ENCODE data around the gene GET4.
"Not testable (repeated sequence)": the region's sequence is repeated elsewhere in the genome, so short reads cannot be mapped to it uniquely, and the experiment has no call there.

GET4 gene

DNA sequence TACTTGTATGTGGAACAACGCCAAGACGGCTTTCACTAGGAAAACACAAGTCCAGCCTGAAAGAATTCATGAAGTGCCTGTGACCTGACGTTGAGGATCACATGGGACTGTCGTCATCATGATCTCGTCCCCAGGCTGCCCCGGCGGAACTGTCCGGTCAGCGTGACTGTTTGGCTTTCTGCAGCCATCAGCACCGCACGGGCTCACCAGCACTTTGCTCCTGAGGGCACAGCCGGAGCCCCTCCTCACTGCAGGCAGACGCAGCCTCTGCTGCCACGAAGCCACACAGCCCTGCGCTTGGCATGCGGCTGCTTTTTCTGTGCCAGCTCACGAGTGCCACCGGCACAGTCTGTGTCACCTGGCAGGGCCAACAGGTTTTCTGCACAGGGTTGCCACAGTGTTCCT is 9.4 kb upstream of the GET4 start:
- Mint-ChIP-seq H3K27me3 (no peaks in the 10 kb centered on the region), H3K36me3 (ENCODE audit: insufficient read depth) (peaks cover 22% of the 10 kb centered on the region), H3K4me1 (no peaks in the 10 kb centered on the region), H3K27ac (ENCODE audit: low read depth) (no peak overlapping the region), H3K9me3 (no peaks in the 10 kb centered on the region), H3K4me3 (no peak overlapping the region)
- no peak for ATAC-seq (replicated peaks; ENCODE audit: extremely low read depth, poor library complexity, severe bottlenecking)
- DNase-seq (ENCODE audit: low spot score in 2 of 2): no peak

DNA sequence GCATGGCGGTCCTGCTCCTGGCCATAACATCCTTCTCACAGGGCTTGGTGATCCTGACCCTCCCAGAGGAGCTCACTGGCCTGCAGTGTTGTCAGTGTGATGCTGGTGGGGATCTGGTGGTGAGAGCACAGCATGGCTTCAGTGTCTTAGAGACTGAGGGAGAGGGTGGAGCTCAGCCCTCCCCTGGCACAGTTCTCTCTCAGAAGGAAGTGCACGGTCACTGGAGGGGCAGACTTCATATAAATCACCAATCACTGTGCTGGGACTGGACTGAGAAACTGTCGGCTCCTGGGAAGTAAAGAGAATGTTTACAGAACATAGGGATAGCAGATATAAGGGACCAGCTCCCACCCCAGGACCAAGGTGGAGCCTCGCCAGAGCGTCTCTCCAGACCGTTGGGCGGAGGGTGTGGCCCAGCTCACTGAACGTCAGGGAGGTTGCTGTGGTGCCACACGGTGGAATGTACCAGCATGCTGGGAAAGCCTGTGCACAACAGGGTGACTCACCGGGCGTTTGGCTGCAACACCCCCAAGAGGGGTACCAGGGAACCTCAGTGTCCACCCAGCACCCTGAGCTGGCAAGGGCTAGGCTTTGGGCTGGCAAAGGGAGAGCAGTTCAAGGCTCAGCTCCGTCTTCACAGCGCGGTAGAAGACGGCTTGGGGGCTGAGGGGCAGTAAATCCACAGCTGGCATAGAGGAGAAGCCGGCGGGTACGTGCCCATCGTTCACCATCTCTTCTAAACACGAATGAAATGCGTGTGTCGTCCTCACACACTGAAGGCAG is 8.8 kb upstream of the GET4 start:
- H3K27ac Mint-ChIP-seq (ENCODE audit: low read depth): no peak overlapping the region
- no peaks in the 10 kb centered on the region for H3K27me3 Mint-ChIP-seq
- H3K36me3 Mint-ChIP-seq (ENCODE audit: insufficient read depth): peaks cover 22% of the 10 kb centered on the region
- H3K9me3 Mint-ChIP-seq: no peaks in the 10 kb centered on the region
- H3K4me3 Mint-ChIP-seq: no peak overlapping the region
- H3K4me1 Mint-ChIP-seq: no peaks in the 10 kb centered on the region
- no peak for ATAC-seq (replicated peaks; ENCODE audit: extremely low read depth, poor library complexity, severe bottlenecking)
- DNase-seq (ENCODE audit: low spot score in 2 of 2): no peak

DNA sequence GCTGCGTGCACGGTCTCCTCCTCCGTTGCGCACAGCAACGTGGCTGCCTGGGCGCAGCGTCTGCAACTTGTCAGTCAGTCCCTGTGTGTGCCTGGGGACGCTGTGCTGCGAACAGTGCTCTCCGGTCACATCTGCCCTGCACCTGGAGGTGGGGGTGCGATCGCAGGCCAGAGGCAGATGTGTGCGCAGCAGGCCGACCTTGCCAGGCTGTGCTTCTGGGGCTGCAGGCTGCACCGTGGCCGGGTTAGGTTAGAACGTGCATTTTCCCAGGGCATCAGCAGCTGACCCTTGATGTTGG is 8.2 kb upstream of the GET4 start:
- Mint-ChIP-seq H3K27me3 (no peaks in the 10 kb centered on the region), H3K9me3 (no peaks in the 10 kb centered on the region), H3K27ac (ENCODE audit: low read depth) (no peak overlapping the region), H3K4me1 (no peaks in the 10 kb centered on the region), H3K4me3 (no peak overlapping the region), H3K36me3 (ENCODE audit: insufficient read depth) (peaks cover 23% of the 10 kb centered on the region)
- no peak for ATAC-seq (replicated peaks; ENCODE audit: extremely low read depth, poor library complexity, severe bottlenecking)
- no peak for DNase-seq (ENCODE audit: low spot score in 2 of 2)

DNA sequence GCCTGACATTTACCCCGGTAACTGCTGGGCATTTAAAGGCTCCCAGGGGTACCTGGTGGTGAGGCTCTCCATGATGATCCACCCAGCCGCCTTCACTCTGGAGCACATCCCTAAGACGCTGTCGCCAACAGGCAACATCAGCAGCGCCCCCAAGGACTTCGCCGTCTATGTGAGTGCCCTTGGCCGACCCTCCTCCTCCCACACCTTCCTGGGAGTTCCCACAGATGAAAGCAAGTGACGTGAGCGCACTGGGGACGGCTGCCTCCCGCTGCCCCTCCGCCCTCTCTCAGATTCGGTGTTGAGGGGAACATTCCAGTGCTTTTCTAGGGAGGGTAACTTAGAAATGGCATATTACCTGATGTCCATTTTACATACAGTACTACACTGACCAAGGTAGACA is 7.0 kb upstream of the GET4 start:
- H3K27me3 Mint-ChIP-seq: no peaks in the 10 kb centered on the region
- no peak overlapping the region for H3K4me3 Mint-ChIP-seq
- ATAC-seq (replicated peaks; ENCODE audit: extremely low read depth, poor library complexity, severe bottlenecking): no peak
- no peaks in the 10 kb centered on the region for H3K4me1 Mint-ChIP-seq
- H3K36me3 Mint-ChIP-seq (ENCODE audit: insufficient read depth): peaks cover 20% of the 10 kb centered on the region
- H3K27ac Mint-ChIP-seq (ENCODE audit: low read depth): no peak overlapping the region
- DNase-seq (ENCODE audit: low spot score in 2 of 2): no peak
- no peaks in the 10 kb centered on the region for H3K9me3 Mint-ChIP-seq

DNA sequence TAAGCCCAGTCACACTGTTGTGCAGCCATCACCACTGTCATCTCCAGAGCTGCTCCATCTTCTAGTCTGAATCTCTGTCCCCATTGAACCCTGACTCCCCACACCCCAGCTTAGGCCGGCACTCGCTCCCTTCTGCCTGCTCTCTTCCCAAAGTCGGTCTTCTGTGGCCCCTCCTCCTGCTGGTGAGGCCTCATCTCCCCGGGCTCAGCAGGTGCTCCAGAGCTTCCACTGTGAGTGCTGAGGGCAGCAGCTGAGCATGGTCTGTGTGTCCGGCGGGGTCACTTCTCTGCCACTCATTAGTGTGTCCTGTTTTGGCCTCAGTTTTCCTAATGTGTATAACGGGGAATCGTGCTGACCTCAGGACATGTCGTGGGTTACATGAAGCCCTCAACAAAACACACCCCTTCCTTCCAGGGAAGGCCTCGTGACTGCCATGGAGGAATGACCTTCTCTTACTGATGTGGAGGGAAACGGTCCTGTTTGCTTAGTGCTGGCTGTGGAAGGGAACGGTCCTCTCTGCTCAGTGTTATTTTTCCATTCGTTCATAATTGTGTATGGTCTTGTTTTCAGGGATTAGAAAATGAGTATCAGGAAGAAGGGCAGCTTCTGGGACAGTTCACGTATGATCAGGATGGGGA is 4.3 kb upstream of the GET4 start:
- peaks cover 16% of the 10 kb centered on the region for H3K36me3 Mint-ChIP-seq (ENCODE audit: insufficient read depth)
- H3K4me3 Mint-ChIP-seq: no peak overlapping the region
- no peaks in the 10 kb centered on the region for H3K4me1 Mint-ChIP-seq
- no peak for DNase-seq (ENCODE audit: low spot score in 2 of 2)
- H3K27me3 Mint-ChIP-seq: no peaks in the 10 kb centered on the region
- no peak for ATAC-seq (replicated peaks; ENCODE audit: extremely low read depth, poor library complexity, severe bottlenecking)
- H3K27ac Mint-ChIP-seq (ENCODE audit: low read depth): no peak overlapping the region
- no peaks in the 10 kb centered on the region for H3K9me3 Mint-ChIP-seq

DNA sequence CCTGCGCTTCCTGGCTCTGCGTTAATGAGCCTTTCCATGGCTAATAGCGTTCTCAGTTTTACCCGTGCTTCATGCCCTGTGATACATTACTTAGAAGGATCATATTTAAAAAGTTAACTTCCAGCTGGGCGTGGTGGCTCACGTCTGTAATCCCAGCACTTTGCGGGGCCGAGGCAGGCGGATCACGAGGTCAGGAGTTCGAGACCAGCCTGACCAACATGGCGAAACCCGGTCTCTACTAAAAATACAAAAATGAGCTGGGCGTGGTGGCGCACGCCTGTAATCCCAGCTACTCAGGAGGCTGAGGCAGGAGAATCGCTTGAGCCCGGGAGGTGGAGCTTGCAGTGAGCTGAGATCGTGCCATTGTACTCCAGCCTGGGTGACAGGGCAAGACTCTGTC is 3.7 kb upstream of the GET4 start:
- H3K4me1 Mint-ChIP-seq; DNase-seq (ENCODE audit: low spot score in 2 of 2); H3K27ac Mint-ChIP-seq (ENCODE audit: low read depth); ATAC-seq (replicated peaks; ENCODE audit: extremely low read depth, poor library complexity, severe bottlenecking); H3K27me3 Mint-ChIP-seq; H3K9me3 Mint-ChIP-seq; H3K4me3 Mint-ChIP-seq: not testable (repeated sequence)
- H3K36me3 Mint-ChIP-seq (ENCODE audit: insufficient read depth): peaks cover 21% of the 10 kb centered on the region

DNA sequence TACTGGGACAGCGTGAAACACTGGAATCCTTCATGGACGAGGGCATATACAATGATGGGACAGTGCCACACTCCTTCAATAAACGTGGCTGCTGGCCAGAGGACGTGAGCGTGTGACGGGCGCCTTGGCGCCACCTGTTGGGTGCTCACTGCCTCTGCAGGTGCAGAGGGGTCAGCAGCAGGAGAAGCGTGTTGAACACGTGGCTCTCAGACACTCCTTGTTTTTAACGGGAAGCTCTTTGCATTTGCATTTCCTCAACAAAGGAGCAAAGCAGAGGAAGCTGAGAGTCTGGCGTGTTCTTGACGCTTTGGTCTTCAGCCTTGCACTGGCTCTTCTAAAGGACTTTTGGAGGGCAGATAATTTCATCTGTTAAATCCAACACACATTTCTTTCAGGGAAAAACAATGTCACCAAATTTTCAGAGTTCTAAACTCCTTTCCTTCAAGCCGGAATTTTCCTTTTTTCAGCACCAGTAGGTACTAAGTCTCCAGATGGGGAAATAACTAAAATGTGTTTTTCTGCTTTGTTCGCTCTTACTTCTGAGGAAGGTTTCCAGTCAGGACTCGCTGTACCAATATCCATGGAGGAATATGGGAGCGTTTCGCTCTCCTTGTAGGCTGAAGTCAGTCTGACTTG is 2.9 kb upstream of the GET4 start:
- H3K9me3 Mint-ChIP-seq: no peaks in the 10 kb centered on the region
- no peak overlapping the region for H3K4me3 Mint-ChIP-seq
- H3K27ac Mint-ChIP-seq (ENCODE audit: low read depth): no peak overlapping the region
- peaks cover 27% of the 10 kb centered on the region for H3K36me3 Mint-ChIP-seq (ENCODE audit: insufficient read depth)
- ATAC-seq (replicated peaks; ENCODE audit: extremely low read depth, poor library complexity, severe bottlenecking) (no peak), DNase-seq (ENCODE audit: low spot score in 2 of 2) (peak; percentile 40 to 41)
- no peaks in the 10 kb centered on the region for H3K27me3 Mint-ChIP-seq
- H3K4me1 Mint-ChIP-seq: no peaks in the 10 kb centered on the region

DNA sequence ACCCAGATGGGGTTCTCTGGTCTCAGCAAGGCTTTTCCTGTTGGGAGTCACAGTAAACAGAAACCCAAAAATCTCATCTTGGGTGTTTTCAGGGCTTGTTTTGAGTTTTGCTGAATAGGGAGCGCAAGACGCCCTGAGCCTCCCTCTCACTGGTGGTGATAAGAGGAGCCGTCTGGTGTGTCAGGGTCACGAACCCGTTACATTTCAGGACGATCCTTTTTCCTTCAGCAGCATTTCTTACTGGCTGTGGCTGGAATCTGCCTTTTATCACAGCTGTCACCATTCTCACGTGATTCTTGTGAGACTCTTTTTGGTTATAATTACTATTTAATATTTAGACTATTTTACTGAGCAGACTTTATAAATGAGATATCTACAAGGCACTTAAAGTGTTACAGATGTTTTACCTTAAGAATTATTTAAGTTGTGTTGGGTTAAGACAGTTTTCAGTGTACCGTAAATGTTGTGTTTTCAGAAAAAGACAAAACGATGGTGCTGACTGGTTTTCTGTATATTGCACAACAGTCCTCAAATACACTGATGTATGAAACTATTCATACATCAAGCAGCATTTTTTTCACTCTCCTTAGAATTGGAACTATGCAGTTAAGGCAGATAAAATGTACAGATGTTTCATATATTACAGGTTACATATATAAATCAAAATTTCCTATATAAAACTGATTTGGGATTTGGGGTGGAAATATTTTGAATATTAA is 2.2 kb upstream of the GET4 start:
- no peak for ATAC-seq (replicated peaks; ENCODE audit: extremely low read depth, poor library complexity, severe bottlenecking)
- Mint-ChIP-seq H3K27me3 (no peaks in the 10 kb centered on the region), H3K36me3 (ENCODE audit: insufficient read depth) (peaks cover 26% of the 10 kb centered on the region), H3K9me3 (no peaks in the 10 kb centered on the region), H3K27ac (ENCODE audit: low read depth) (no peak overlapping the region), H3K4me3 (no peak overlapping the region), H3K4me1 (peaks cover 3% of the 10 kb centered on the region)
- no peak for DNase-seq (ENCODE audit: low spot score in 2 of 2)

DNA sequence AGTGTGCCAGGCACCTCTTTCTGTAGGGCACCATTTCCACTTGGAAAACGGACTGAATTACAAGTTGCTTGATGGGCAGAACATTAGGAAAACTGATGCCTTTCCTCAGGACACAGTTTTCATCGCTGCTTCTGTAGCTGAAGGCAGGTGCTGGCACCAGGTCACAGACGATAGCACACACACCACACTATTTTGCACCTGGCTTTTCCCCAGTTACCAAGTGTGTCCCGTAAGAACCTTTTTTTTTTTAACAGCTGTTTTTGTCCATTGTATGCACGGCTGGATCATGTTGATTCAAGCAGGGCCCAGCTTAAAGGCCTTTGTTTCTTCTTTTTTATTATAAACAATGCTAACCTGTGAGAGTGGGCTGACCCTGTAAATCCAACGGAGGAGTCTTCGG is 1.3 kb upstream of the GET4 start:
- Mint-ChIP-seq H3K4me3 (no peak overlapping the region), H3K27me3 (no peaks in the 10 kb centered on the region), H3K9me3 (no peaks in the 10 kb centered on the region), H3K27ac (ENCODE audit: low read depth) (no peak overlapping the region), H3K36me3 (ENCODE audit: insufficient read depth) (peaks cover 25% of the 10 kb centered on the region), H3K4me1 (peaks cover 10% of the 10 kb centered on the region)
- no peak for DNase-seq (ENCODE audit: low spot score in 2 of 2)
- ATAC-seq (replicated peaks; ENCODE audit: extremely low read depth, poor library complexity, severe bottlenecking): no peak

DNA sequence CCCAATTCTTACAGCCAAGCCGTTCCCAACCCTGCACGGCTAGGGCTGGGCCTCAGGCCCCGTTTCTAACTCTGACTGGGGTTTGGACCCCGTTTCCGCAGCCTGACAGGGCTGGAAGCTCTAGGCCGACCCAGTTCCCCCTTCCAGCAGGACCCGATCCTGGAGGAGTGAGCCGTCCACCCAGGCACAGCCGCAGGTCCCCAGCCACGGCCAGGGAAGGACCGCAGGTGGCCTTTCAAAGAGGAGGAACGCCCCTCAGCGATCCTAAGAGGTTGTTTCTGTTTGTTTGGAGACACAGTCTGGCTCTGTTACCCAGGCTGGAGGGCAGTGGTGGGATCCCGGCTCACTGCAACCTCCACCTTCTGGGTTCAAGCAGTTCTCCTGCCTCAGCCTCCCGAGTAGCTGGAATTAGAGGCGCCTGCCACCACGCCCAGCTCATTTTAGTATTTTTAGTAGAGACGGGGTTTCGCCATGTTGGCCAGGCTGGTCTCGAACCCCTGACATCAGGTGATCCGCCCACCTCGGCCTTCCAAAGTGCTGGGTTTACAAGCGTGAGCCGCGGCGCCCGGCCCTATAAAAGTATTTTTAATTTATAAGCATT is 778 bp upstream of the GET4 start:
- Mint-ChIP-seq H3K27ac (ENCODE audit: low read depth) (no peak overlapping the region), H3K9me3 (no peaks in the 10 kb centered on the region), H3K4me1 (peaks cover 10% of the 10 kb centered on the region), H3K36me3 (ENCODE audit: insufficient read depth) (peaks cover 22% of the 10 kb centered on the region), H3K4me3 (no peak overlapping the region), H3K27me3 (no peaks in the 10 kb centered on the region)
- DNase-seq (ENCODE audit: low spot score in 2 of 2) (no peak), ATAC-seq (replicated peaks; ENCODE audit: extremely low read depth, poor library complexity, severe bottlenecking) (no peak)

DNA sequence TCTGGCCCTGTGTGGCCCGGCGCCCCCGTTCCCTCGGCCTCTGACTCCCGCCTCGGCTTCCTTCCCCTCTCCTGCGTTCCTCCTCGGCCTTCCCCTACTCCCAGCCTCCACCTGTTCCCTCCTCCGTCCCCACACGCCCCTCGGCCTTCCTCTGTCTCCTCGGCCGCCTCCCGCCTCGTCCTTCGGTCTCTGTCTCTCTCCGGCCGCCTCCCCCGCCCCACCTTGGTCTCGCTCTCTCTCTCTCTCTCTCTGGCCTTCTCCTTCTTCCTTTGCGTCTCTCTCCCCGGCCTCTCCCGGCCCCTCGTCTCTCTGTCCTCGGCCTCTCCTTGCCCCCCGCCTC is 588 bp downstream of the GET4 start:
- DNase-seq (ENCODE audit: low spot score in 2 of 2) (no peak), ATAC-seq (replicated peaks; ENCODE audit: extremely low read depth, poor library complexity, severe bottlenecking) (peak; percentile 1)
- Mint-ChIP-seq H3K27me3 (no peaks in the 10 kb centered on the region), H3K4me1 (peaks cover 13% of the 10 kb centered on the region), H3K4me3 (peak overlapping the region; percentile 91), H3K36me3 (ENCODE audit: insufficient read depth) (peaks cover 18% of the 10 kb centered on the region), H3K9me3 (no peaks in the 10 kb centered on the region), H3K27ac (ENCODE audit: low read depth) (peak overlapping the region; percentile 98)

DNA sequence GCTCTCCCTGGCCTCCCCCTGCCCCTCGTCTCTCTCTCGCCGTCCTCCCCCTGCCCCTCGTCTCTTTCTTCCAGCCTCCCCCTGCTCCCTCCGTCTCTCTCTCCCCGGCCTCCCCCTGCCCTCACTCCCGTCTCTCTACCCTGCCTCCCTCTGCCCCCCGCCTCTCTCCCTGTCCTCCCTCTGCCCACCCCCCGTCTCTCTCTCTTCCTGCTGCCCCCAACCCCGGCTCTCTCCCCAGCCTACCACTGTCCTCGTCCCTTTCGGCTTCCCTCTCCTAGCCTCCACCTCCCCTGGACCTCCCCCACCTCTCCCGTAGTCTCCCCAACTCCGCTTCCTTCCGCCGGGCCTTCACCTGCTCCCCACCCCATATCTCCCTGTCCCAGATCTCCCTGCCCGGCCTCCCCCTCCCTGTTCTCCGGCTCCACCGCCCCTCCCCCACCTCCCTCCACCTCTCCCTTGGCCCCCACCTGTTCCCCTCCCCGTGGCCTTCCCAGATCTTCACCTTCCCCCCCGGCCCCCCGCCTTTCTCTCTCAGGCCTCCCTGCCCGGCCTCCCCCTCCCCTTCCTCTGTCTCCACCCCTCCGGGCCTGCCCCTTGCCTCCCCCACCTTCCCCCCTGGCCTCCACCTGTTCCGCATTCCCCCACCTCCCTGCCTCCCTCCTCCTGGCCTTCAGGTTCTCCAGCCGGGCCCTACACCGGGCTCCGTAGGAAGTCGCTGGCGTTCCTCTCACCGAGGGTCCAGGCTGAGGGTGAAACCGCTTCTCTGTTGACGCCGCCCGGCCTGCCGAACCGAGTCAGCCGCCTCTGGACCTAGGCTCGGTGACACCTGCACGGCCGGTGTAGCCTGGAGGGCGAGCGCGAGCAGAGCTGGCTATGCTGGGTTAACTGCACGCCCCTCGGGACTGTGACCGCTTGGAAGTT is 1.2 kb downstream of the GET4 start:
- ATAC-seq (replicated peaks; ENCODE audit: extremely low read depth, poor library complexity, severe bottlenecking): no peak
- DNase-seq (ENCODE audit: low spot score in 2 of 2): no peak
- H3K27me3 Mint-ChIP-seq: no peaks in the 10 kb centered on the region
- H3K4me1 Mint-ChIP-seq: peaks cover 18% of the 10 kb centered on the region
- peaks cover 16% of the 10 kb centered on the region for H3K36me3 Mint-ChIP-seq (ENCODE audit: insufficient read depth)
- no peaks in the 10 kb centered on the region for H3K9me3 Mint-ChIP-seq
- peak overlapping the region; percentile 91 for H3K4me3 Mint-ChIP-seq
- H3K27ac Mint-ChIP-seq (ENCODE audit: low read depth): peak overlapping the region; percentile 98

All from central memory CD8-positive, alpha-beta T cell (primary cell).